A549 (cell line): Measurements from ENCODE around the gene PRDM11. TPM values are rescaled to one million over a fixed set of nuclear protein-coding genes. Genes with fewer than 3 reads are reported as not detected.

ENCODE experiments used
- ATAC-seq, 2 experiments: fragments of 200-7000 bp in 1 of 2; fragments of >200 bp in 1 of 2; cut with Nextera tagmentation in 1 of 2; cut with Tn5 transposase in 1 of 2; 3 replicates each; pipeline versions ENCODE4 v1.8.0 to v1.9.1; 2018 to 2020; ENCODE audit warnings: mild to moderate bottlenecking in 1 of 2, moderate library complexity in 1 of 2
- CTCF ChIA-PET: fragments of 300-600 bp; sonication (Branson Sonifier 250); formaldehyde crosslinking; extraction: SDS; loops from one replicate; lab custom pipeline; 2021; ENCODE audit warnings: antibody characterized with exemption, inconsistent platforms; lab: Yijun Ruan, JAX
- POLR2A ChIA-PET: fragments of 350-600 bp; formaldehyde crosslinking; extraction: SDS; loops from one replicate; lab custom pipeline; 2021; ENCODE audit warnings: antibody characterized with exemption, inconsistent platforms; lab: Yijun Ruan, JAX
- DNase-seq, 2 experiments: peaks; one replicate each; pipeline versions ENCODE4 v3.0.0 to v3.0.0-alpha.2; 2011 to 2016; ENCODE audit warnings: low read depth in 1 of 2, low spot score in 1 of 2
- FAIRE-seq: peaks from 2 replicates; lab custom pipeline; 2011; peaks lifted over from hg19 to GRCh38; lab: Jason Lieb, UNC
- H3K27ac ChIP-seq, 2 experiments: fragments of >200 bp; sonication (Bioruptor Twin); formaldehyde crosslinking; 3 replicates each; pipeline ENCODE4 v1.5.1; 2016 to 2017
- H3K4me1 ChIP-seq: fragments of >200 bp; sonication (Bioruptor Twin); formaldehyde crosslinking; 3 replicates; pipeline ENCODE4 v1.6.1; 2016
- H3K4me2 ChIP-seq: fragments of >200 bp; sonication (Bioruptor Twin); formaldehyde crosslinking; 3 replicates; pipeline ENCODE4 v1.6.1; 2016
- H3K4me3 ChIP-seq: fragments of >200 bp; sonication (Bioruptor Twin); formaldehyde crosslinking; 3 replicates; pipeline ENCODE4 v1.5.1; 2016
- H3K9me3 ChIP-seq: fragments of >200 bp; sonication (Bioruptor Twin); formaldehyde crosslinking; 3 replicates; pipeline ENCODE4 v1.6.1; 2016
- ATOH8 ChIP-seq: fragments of 250-450 bp; sonication (Bioruptor Pico); IDR thresholded peaks from 2 replicates; pipeline ENCODE4 v1.5.0; 2020; ENCODE audit warnings: low read depth, mild to moderate bottlenecking, moderate library complexity
- BCL3 ChIP-seq: fragments of >200 bp; sonication (Bioruptor Twin); formaldehyde crosslinking; IDR thresholded peaks from 3 replicates; pipeline ENCODE4 v1.6.1; 2016
- BHLHE40 ChIP-seq: IDR thresholded peaks from 2 replicates; pipeline ENCODE4 v1.6.1; 2012; ENCODE audit warnings: low read depth, low read length, inconsistent platforms
- CEBPB ChIP-seq, 2 experiments: fragments of >200 bp in 1 of 2; sonication (Bioruptor Twin) in 1 of 2; formaldehyde crosslinking in 1 of 2; IDR thresholded peaks; 2 replicates each; pipeline ENCODE4 v1.6.1; 2012 to 2016
- CTCF ChIP-seq: fragments of >200 bp; sonication (Bioruptor Twin); formaldehyde crosslinking; IDR thresholded peaks from 3 replicates; pipeline ENCODE4 v1.5.1; 2016
- EHMT2 ChIP-seq: fragments of 200-600 bp; sonication (generic); IDR thresholded peaks from 2 replicates; pipeline ENCODE4 v1.6.1; 2016; ENCODE audit warnings: antibody characterized with exemption, low read depth, mild to moderate bottlenecking, moderate library complexity
- ELK1 ChIP-seq: fragments of 150-350 bp; IDR thresholded peaks from 2 replicates; pipeline ENCODE4 v1.6.1; 2014; ENCODE audit warnings: low read depth, mild to moderate bottlenecking, low read length
- ESRRA ChIP-seq: fragments of 150-350 bp; IDR thresholded peaks from 2 replicates; pipeline ENCODE4 v1.6.1; 2014; ENCODE audit warnings: mild to moderate bottlenecking, low read length, borderline replicate concordance
- FOSB ChIP-seq: fragments of 250-450 bp; sonication (Bioruptor Pico); IDR thresholded peaks from 2 replicates; pipeline ENCODE4 v1.5.0; 2020; ENCODE audit warnings: mild to moderate bottlenecking, moderate library complexity
- GATA3 ChIP-seq: IDR thresholded peaks from 2 replicates; pipeline ENCODE4 v1.6.1; 2012; ENCODE audit warnings: borderline replicate concordance
- JUNB ChIP-seq: fragments of >200 bp; sonication (Bioruptor Twin); formaldehyde crosslinking; IDR thresholded peaks from 2 replicates; pipeline ENCODE4 v1.6.1; 2016
- KDM1A ChIP-seq: fragments of 200-600 bp; sonication (generic); IDR thresholded peaks from 2 replicates; pipeline ENCODE4 v1.6.1; 2016; ENCODE audit warnings: low read depth, mild to moderate bottlenecking
- MAFK ChIP-seq: fragments of 450-650 bp; IDR thresholded peaks from 2 replicates; pipeline ENCODE4 v1.6.1; 2014; ENCODE audit not compliant: partially characterized antibody
- MYC ChIP-seq: IDR thresholded peaks from 2 replicates; pipeline ENCODE4 v1.6.1; 2012; ENCODE audit warnings: mild to moderate bottlenecking, inconsistent platforms, low read length, improper control_type of control experiment, borderline replicate concordance
- NR3C1 ChIP-seq: fragments of >200 bp; sonication (Bioruptor Twin); formaldehyde crosslinking; IDR thresholded peaks from 3 replicates; pipeline ENCODE4 v1.6.1; 2017
- PBX3 ChIP-seq: IDR thresholded peaks from 2 replicates; pipeline ENCODE4 v1.6.1; 2012
- PHF8 ChIP-seq: fragments of 200-600 bp; sonication (generic); IDR thresholded peaks from 2 replicates; pipeline ENCODE4 v1.6.1; 2016; ENCODE audit warnings: low read depth, mild to moderate bottlenecking, antibody characterized with exemption, moderate library complexity, borderline replicate concordance
- POLR2A ChIP-seq: IDR thresholded peaks from 2 replicates; pipeline ENCODE4 v1.6.1; 2012; ENCODE audit warnings: mild to moderate bottlenecking, low read length
- RCOR1 ChIP-seq: fragments of 150-350 bp; IDR thresholded peaks from 2 replicates; pipeline ENCODE4 v1.6.1; 2014; ENCODE audit warnings: antibody characterized with exemption, low read length, low read depth
- REST ChIP-seq: fragments of 200-600 bp; sonication (generic); IDR thresholded peaks from 2 replicates; pipeline ENCODE4 v1.6.1; 2016; ENCODE audit warnings: antibody characterized with exemption, mild to moderate bottlenecking, moderate library complexity
- RNF2 ChIP-seq: fragments of 200-600 bp; sonication (generic); IDR thresholded peaks from 2 replicates; pipeline ENCODE4 v1.6.1; 2016; ENCODE audit warnings: low read depth, mild to moderate bottlenecking, antibody characterized with exemption, moderate library complexity, borderline replicate concordance
- TP53 ChIP-seq: fragments of 250-450 bp; sonication (Bioruptor Pico); IDR thresholded peaks from 2 replicates; pipeline ENCODE4 v1.5.0; 2021; ENCODE audit warnings: mild to moderate bottlenecking, moderate library complexity
- ZFP36 ChIP-seq: fragments of 450-650 bp; IDR thresholded peaks from 2 replicates; pipeline ENCODE4 v1.6.1; 2014; ENCODE audit warnings: borderline replicate concordance; ENCODE audit not compliant: partially characterized antibody
- ZSCAN20 ChIP-seq: fragments of 250-450 bp; sonication (Bioruptor Pico); IDR thresholded peaks from 2 replicates; pipeline ENCODE4 v1.8.0; 2022; ENCODE audit warnings: mild to moderate bottlenecking, moderate library complexity
- WGBS: methylation state at CpG from one replicate; pipeline ENCODE4 v1.1.6; 2017; ENCODE audit errors: missing lambda C conversion rate; 5-methylcytosine and 5-hydroxymethylcytosine counted together
- polyA plus RNA-seq, 4 experiments: library from polyadenylated mRNA; depleted of rRNA in 3 of 4; stranded (reverse); fragments of >200 nt; fragmentation: RNase III in 1 of 4; extraction: RNeasy Plus Mini Kit Qiagen cat#74134 plus additional on column Dnase treatment in 1 of 4; gene quantifications; 2 replicates in 3 of 4; 3 replicates in 1 of 4; pipeline ENCODE4 v1.2.3, GENCODE V29; 2011 to 2017

The PRDM11 gene
- polyA plus RNA-seq, 2 of the 4 experiments (the other 2 are of a cell fraction), result 4.3 to 5.3 TPM

GRCh38 chr11:45102361-45102809, 44.1 kb upstream of the PRDM11 start:
- Histone ChIP-seq H3K4me2 (peak overlapping the region; percentile 56), H3K4me1 (peaks cover 8% of the 10 kb centered on the region; the same call in 2 of the 3 replicates), H3K27ac (peak overlapping the region; percentile 35 to 68; a peak in 4 of 6 replicates), H3K9me3 (no peaks in the 10 kb centered on the region), H3K4me3 (no peak overlapping the region)
- 23% methylated on average over 4 of the region's 8 CpGs for WGBS
- TF ChIP-seq MAFK (no peak), NR3C1 (no peak), ATOH8 (CRISPR knock-in tag) (no peak), EHMT2 (no peak), ESRRA (no peak), GATA3 (no peak), POLR2A (no peak), TP53 (no peak), PBX3 (no peak), ELK1 (no peak), KDM1A (no peak), FOSB (no peak), CTCF (no peak), CEBPB (IDR thresholded peaks at IDR 0.05) (no peak)
- POLR2A ChIA-PET, result interaction anchor here (0.7 kb wide), 1 partner anchor 166 kb away, joined by 3 read pairs; no protein-coding TSS in a partner anchor
- no peak for DNase-seq
- CTCF ChIA-PET, result interaction anchor here (0.7 to 41.5 kb wide), 48 partner anchors 8 to 482 kb away, joined by 3 to 1740 read pairs (median 5); partner anchors contain the start of gene SYT13
- FAIRE-seq, result no peak
- ATAC-seq, result peak; percentile 9 to 21; a peak in 4 of 6 replicates

GRCh38 chr11:45102810-45103621, 43.4 kb upstream of the PRDM11 start:
- peak; percentile 65 for FAIRE-seq
- no peak for TF ChIP-seq PHF8
- TF ChIP-seq RCOR1, result no peak
- TF ChIP-seq ELK1, result no peak
- TF ChIP-seq ZFP36, result peak; percentile 23
- no peak for TF ChIP-seq REST
- TF ChIP-seq BCL3, result no peak
- TF ChIP-seq BHLHE40, result no peak
- no peak for TF ChIP-seq ZSCAN20
- TF ChIP-seq RNF2, result no peak
- no peak for TF ChIP-seq JUNB
- no peak for TF ChIP-seq MYC

More at GRCh38 chr11:45102810-45103621, 43.4 kb upstream of the PRDM11 start:
- no peak overlapping the region for H3K4me3 ChIP-seq
- peak overlapping the region; percentile 56 for H3K4me2 ChIP-seq
- H3K27ac ChIP-seq, result peak overlapping the region; percentile 35 to 68; a peak in 4 of 6 replicates
- peak; percentile 66 to 74 for DNase-seq
- CTCF ChIA-PET, result interaction anchor here (0.7 to 41.5 kb wide), 73 partner anchors 8 to 652 kb away, joined by 3 to 1740 read pairs (median 4); partner anchors contain the start of gene SYT13
- ATAC-seq, result peak; percentile 49 to 73; a peak in 5 of 6 replicates
- H3K4me1 ChIP-seq, result peaks cover 8% of the 10 kb centered on the region; the same call in 2 of the 3 replicates
- no peaks in the 10 kb centered on the region for H3K9me3 ChIP-seq
- POLR2A ChIA-PET, result interaction anchor here (0.7 kb wide), 1 partner anchor 166 kb away, joined by 3 read pairs; no protein-coding TSS in a partner anchor
- WGBS, result 6% methylated on average over 8 of the region's 8 CpGs
